GM20431 (cell line): ENCODE results near the gene NUDT16L1.
"Not testable (repeated sequence)": the region's sequence is repeated elsewhere in the genome, so short reads cannot be mapped to it uniquely, and the experiment has no call there.

Experiments used
- in situ Hi-C: fragments of 300-500 bp; cut with MseI, MboI; formaldehyde crosslinking; loops from one replicate; pipeline ENCODE4 v1.15.0; 2020; ENCODE audit warnings: low sequenced_read_pairs; ENCODE audit not compliant: unreplicated experiment

The NUDT16L1 gene

DNA sequence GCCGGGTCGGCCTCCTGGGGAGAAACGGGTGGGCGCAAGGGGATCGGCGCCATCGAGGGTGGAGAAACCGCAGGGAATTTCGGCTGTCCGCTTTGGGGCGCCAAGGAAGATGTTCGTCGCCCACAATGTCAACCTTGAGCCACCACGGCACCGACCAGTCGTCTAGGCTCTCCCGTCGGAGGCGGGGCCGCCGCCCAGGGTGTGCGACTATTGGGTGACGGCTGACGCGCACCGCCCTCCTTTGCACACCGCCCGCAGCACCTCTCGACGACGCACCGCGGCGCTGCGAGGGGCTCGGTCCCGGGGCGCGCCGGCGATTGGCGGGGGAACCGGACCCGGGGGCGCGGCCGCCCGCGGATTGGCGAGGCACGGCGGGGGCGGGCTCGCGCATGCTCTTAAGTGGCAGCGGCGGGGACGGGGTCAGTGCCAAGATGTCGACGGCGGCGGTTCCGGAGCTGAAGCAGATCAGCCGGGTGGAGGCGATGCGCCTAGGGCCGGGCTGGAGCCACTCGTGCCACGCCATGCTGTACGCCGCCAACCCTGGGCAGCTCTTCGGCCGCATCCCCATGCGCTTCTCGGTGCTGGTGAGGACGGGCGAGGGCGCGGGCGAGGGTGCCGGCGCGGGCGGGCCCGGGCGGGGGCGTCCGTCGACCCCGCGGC is at the start of gene NUDT16L1:
Gene NUDT16L1, plus strand, starts transcription at position 267 of the 660 bp plus-strand sequence. Its CDS starts 165 bp downstream, at position 432.
- in situ Hi-C loops, result no loop called here

- in situ Hi-C loops, result no loop called here
Measured at GRCh38 chr16:4646773-4647643, 46.4 kb upstream of the NUDT16L1 start.

- in situ Hi-C loops, result no loop called here
Measured at GRCh38 chr16:4647644-4647980, 45.8 kb upstream of the NUDT16L1 start.

DNA sequence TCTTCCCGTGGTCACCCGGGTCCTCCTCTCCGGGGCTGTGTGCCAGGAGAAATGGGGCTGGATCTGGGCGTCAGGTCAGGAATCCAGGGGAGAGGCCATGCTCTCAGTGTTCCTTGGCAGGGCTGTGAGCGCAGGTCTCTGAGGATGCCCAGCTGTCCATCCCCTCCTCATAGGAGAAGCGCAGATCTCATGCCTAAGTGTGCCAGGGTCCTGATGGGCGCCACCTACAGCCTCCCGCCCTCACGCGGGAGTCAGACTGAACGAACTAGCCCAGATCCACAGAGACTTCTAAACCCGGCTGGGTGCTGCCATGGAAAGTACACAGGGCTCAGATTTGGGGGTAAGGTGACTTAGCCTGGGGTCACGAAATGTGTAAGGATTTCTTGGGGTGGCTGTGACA is 44.4 kb upstream of the NUDT16L1 start:
- in situ Hi-C loops, result no loop called here

GRCh38 chr16:4649744-4650442 is 43.5 kb upstream of the NUDT16L1 start:
- in situ Hi-C loops, result no loop called here

- in situ Hi-C loops, result not testable (repeated sequence)
Measured at GRCh38 chr16:4650443-4651074, 42.8 kb upstream of the NUDT16L1 start.

DNA sequence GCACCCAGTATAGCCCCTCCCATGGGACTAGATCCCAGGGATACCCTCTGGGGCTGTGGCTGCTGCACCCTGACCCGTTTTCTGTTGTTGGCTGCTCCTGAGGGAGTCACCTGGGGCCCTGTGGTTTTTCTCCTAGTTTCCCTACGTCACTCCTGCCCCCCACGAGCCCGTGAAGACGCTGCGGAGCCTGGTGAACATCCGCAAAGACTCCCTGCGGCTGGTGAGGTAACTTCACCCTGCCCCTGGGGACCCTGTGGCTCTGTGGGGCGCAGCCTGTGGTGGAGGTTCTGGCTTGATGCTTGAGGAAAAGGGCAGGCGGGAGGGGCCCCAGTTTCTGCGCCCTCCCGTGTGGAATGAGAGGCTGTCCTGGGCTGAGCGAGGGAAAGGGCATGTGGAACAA is 41.5 kb upstream of the NUDT16L1 start:
- in situ Hi-C loops, result no loop called here

DNA sequence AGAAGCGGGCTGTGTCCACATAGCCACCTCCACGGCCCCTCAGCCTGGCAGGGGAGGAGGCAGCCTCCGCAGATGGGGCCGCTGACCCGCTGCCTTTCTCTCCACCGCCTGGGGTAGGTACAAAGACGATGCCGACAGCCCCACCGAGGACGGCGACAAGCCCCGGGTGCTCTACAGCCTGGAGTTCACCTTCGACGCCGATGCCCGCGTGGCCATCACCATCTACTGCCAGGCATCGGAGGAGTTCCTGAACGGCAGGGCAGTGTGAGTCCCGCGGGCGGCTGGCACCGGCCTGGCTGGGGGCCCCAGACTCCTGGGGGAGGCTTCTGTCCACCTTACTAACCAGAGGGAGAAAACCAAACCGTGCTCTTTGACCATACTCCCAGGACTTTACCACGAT is 40.8 kb upstream of the NUDT16L1 start:
- in situ Hi-C loops, result no loop called here

DNA sequence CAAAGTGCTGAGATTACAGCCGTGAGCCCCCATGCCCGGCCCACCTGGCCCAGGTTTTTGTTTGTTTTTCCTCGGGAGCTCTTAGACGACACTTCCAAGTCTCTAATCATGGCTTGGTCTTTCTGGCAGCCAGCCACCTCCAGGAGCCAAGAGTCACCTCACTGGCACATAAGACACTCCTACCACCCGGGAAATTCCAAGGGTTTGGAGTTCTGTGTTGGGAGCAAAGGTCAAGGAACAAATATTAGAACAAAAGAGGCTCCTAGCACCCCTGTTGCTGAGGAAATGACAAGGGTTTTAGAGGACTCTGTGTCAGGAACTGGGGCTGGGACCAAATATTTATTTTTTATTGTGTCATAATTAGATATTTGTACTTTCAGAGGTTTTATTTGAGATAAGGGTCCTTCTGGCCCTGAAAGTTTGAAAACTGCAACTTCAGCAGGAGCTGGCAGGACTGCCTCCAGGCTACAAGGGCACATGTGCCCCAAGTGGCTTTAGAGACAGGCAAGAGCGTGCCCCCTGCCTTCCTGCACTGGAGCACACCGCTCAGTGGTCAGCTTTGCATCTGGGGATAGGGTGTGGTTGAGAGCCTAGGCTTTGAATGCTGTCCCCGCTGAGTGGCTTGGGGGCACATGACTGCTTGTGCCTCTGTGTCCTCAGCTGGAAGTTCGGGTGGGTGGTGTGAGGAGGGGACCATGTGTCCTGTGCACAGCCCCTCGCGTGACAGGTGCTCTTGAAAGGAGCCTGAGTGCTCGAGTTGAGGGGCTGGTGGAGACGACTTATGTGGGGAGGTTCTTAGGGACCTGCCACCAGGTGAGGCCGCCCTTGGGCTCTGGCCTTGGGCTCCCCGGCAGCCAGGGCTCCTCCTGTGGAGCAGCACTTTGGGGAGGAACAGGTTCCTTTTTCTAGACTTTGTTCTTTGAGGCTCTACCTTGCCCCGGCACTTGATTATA is 39.1 kb upstream of the NUDT16L1 start:
- in situ Hi-C loops, result no loop called here

- in situ Hi-C loops, result no loop called here
Measured at GRCh38 chr16:4654964-4655590, 38.3 kb upstream of the NUDT16L1 start.

DNA sequence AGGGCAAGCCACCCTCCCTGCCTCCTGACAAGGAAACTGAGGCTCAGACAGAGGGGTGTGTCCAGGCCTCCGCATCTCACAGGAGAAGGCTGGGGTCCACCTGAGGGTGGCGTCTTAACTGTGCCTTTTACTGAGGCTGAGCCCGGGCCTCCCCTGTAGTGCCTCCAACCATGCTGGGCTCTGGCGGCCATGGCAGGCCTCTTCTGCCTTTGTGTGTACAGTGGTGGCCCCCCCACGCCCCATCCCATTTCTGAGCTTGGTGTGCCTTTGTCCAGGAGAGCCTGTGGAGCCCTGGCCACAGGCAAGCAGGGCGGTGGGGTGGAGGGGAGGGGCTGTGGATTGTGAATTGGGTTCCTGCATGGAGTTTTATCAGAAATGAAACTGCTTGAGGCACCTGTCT is 37.6 kb upstream of the NUDT16L1 start:
- in situ Hi-C loops, result no loop called here

- in situ Hi-C loops, result no loop called here
Measured at GRCh38 chr16:4656221-4656620, 37.1 kb upstream of the NUDT16L1 start.

DNA sequence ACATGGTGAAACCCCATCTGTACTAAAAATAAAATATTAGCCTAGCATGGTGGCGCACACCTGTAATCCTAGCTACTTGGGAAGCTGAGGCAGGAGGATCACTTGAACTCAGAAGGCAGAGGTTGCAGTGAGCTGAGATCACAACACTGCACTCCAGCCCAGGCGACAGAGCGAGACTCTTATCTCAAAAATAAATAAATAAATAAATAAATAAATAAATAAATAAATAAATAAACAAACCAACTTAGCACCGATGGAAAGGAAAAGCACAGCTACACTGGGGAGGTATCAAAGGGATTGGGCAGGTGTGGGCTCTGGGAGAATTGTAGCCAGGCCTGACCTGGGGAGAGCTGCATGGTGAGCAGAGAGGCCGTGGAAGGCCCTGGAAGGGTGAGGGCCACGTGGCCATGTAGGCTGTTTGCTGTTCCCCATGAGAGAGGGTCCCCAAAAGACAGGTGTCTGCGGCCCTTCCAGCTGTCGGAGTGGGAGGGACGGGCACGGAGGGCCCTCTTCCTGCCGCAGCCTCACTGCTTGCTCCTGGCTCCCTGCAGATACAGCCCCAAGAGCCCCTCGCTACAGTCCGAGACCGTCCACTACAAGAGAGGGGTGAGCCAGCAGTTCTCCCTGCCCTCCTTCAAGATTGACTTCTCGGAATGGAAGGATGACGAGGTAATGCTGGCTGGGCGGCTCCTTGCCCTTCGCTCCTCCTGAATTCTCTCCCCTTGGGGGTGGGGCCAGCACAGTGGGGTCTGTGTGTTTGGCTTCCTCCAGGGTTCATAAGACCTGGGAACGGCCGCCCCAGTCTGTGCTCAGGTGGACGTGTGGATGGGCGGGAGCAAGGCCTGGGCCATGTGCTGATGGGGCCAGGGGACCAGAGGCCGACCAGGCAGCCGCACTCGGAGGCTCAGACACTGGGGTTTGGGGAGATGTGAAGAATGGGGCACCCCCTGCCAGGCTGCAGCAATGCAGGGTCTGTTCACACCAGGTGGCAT is 36.4 kb upstream of the NUDT16L1 start:
- in situ Hi-C loops, result no loop called here

DNA sequence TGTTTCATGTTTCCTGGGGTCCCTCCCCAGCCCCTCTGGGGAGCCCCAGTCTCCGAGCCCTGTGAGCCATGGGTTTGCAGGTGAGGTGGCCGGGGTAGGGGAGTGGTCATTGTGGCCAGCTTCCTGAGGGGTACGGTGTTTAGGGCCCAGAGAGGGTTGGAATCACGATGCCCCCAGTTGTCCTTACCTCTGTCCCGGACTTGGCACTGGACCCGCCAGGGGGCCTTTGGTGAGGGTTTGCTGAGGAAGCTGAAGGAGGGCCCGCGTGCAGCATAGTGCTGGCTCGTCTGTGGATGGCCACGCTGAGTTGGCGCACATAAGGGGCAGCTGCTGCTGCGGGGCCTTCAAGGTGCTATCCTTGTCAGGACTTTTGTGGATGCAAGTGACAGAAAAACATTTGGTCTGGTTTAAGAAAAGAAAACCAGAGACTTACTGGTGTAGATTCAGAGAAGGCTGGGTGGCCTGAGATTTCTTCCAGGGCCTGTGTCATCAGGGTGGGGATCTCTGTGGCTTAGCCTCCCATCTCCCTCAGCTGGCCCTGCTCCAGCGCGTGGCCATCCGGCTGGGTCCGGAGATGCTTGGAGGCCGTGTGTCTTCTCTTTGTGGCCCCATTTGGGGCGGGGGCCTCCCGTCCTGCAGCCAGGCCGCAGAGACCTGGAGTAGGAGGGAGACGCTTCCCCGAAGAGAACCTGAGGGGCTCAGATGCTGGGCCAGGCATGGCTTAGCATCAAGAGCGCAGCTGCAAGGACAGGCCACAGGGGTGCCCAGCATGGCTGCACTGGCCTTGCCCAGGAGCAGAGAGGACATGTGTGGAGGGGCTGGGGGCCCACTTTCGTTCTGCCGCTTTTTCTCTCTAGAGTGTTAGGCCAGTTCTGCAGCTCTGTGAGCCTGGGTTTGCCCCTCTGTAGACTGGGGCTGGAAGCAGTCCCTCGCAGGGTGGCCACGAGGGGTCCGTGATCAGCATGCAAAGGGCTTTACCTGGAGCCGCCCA is 33.7 kb upstream of the NUDT16L1 start:
- in situ Hi-C loops, result no loop called here

GRCh38 chr16:4660454-4661007 is 32.8 kb upstream of the NUDT16L1 start:
- in situ Hi-C loops, result no loop called here

DNA sequence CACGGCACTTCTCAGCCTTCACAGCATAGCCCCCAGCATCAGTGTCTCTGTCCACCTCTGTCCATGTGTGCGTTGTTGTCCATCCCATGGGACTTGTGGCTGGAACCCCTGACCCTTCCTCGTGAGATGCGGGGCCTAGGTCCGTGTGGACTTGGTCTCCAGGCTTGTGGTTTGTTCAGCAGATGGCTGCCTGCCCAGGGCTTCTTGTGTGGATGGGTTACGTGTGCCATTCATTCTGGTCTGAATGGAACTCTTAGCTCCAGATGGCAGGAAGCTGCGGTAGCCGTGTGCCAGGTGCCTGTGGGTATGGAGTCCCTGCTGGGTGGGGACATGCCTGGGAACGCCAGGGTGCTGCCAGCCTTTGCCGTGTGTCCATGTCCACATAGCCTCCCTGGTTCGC is 31.7 kb upstream of the NUDT16L1 start:
- in situ Hi-C loops, result no loop called here

DNA sequence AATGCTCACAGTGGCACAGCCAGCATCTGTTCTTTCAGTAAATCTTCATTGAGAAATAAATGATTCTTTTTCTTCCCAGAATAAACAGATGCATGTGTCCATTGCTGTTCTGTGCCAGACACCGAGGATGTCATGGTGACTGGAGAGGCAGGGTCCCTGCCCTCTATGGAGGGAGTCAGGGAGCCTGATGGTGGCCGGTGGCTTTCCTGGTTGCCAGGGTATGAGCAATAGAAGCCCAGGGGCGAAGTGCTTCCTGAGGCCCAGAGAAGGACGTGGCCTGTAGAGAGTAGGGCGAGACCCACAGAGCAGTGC is 29.9 kb upstream of the NUDT16L1 start:
- in situ Hi-C loops, result no loop called here
